Measurements from ENCODE around the gene MIER2.

Gene MIER2

DNA sequence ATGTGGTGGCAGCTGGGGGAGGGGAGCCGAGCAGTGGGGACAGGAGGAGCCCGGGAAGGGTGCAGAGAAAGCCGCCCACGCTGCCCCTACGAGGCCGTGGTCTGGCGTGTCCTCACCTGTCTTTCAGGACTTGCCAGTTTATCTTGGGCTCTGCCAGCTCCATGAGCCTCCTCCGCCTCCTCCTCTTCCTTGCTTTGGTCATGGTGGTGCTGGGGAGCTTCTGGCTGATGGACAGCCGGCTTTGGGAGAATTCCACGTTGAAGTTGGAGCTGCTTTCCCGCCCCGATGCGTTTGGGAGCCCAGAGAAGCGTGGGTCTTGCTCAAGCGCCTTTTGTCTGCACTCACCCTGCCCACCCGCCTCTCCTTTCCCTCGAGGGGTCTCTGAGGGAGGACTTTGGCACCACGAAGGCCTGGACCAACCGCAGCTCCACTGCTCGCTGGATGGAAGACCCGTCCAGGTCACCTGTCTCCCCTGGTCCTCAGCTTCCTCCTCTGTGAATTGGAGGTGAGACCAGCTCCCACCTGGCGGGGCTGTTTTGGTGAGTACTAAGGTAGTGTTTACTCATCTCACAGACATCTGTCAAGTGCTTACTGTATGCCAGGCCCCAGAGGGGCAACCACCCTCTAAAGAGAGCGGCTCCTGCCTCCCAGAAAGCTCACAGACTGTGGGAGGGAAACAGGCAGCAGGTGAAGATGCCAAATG lies 29.7 kb upstream of the MIER2 start:
- Histone ChIP-seq H3K4me3 (ENCODE audit: low read depth, low read length) (no peak overlapping the region), H3K27ac (no peak overlapping the region), H3K27me3 (ENCODE audit: insufficient read depth, low read depth, severe bottlenecking) (no peaks in the 10 kb centered on the region), H3K36me3 (no peaks in the 10 kb centered on the region), H3K9me3 (ENCODE audit: severe bottlenecking) (no peaks in the 10 kb centered on the region)
- TF ChIP-seq, protein P1, sequence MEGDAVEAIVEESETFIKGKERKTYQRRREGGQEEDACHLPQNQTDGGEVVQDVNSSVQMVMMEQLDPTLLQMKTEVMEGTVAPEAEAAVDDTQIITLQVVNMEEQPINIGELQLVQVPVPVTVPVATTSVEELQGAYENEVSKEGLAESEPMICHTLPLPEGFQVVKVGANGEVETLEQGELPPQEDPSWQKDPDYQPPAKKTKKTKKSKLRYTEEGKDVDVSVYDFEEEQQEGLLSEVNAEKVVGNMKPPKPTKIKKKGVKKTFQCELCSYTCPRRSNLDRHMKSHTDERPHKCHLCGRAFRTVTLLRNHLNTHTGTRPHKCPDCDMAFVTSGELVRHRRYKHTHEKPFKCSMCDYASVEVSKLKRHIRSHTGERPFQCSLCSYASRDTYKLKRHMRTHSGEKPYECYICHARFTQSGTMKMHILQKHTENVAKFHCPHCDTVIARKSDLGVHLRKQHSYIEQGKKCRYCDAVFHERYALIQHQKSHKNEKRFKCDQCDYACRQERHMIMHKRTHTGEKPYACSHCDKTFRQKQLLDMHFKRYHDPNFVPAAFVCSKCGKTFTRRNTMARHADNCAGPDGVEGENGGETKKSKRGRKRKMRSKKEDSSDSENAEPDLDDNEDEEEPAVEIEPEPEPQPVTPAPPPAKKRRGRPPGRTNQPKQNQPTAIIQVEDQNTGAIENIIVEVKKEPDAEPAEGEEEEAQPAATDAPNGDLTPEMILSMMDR (IDR thresholded peaks at IDR 0.05; ENCODE audit: low read depth, low read length), result no peak
- DNase-seq, result no peak

DNA sequence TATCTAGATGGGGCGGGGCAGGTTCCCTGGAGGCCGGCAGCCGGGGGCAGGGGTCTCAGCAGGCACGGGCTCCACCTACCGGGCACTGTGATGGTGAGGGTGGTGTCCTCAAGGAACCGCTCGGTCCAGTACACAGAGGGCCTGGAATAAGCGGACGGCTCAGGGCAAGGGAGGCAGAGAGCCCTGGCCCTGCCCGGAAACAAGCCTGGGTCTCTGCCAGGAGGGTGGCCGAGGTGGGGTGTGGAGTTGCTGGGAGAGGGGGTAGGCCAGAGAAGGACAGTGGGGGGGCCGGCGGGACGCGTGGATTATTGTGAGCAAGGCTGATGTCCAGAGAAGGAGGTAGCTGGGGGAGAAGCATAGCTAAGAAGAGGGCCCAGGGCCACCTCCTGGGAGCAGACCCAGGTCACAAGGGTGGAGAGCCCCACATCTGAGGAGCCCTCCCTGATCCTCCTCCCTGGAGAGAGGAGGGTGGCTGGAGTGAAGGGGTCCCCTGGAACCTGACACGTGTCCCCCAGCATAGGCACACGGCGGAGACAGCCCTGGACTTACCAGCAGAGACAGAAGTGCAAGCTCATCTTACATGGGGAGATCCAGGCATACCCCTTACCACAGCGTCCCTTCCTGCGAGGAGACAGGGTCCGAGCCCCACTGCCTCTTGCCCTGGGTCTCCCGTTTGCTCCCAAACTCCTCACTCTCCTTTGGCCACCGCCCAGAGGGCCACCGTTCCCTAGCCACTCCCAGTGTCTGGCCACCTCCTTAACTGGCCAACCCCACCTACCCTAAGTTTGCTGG lies 29.0 kb upstream of the MIER2 start:
- Histone ChIP-seq H3K27me3 (ENCODE audit: insufficient read depth, low read depth, severe bottlenecking) (no peaks in the 10 kb centered on the region), H3K4me3 (ENCODE audit: low read depth, low read length) (no peak overlapping the region), H3K9me3 (ENCODE audit: severe bottlenecking) (no peaks in the 10 kb centered on the region), H3K36me3 (no peaks in the 10 kb centered on the region), H3K27ac (no peak overlapping the region)
- TF ChIP-seq, protein P1 (IDR thresholded peaks at IDR 0.05; ENCODE audit: low read depth, low read length), result no peak
- DNase-seq, result no peak

DNA sequence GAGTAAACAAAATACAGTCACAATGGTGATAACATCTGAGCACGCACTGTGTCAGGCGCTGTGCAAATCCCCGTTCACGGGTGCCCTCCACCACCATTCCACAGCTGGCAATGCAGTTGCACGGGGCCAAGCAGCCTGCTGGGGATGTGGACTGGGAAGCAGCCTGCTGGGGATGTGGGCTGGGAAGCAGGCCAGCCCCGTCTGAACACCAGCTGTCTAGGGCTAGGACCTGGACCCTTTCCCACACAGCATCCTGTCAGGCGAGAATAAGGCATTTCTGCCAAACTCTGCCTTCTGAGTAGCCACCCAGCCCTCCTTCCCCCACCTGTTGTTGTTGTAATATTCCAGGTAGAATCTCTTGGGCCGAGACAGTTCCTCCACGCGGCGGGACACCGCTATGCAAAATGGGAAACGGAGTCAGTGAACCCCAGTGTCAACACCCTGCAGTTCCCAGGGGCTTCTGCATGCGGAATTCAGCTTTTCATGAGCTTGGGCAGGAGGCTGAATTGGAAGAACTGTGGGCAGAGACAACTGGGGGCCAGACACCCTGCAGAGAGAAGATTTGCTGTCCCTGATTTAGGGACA lies 27.8 kb upstream of the MIER2 start:
- H3K27me3 ChIP-seq (ENCODE audit: insufficient read depth, low read depth, severe bottlenecking), result no peaks in the 10 kb centered on the region

DNA sequence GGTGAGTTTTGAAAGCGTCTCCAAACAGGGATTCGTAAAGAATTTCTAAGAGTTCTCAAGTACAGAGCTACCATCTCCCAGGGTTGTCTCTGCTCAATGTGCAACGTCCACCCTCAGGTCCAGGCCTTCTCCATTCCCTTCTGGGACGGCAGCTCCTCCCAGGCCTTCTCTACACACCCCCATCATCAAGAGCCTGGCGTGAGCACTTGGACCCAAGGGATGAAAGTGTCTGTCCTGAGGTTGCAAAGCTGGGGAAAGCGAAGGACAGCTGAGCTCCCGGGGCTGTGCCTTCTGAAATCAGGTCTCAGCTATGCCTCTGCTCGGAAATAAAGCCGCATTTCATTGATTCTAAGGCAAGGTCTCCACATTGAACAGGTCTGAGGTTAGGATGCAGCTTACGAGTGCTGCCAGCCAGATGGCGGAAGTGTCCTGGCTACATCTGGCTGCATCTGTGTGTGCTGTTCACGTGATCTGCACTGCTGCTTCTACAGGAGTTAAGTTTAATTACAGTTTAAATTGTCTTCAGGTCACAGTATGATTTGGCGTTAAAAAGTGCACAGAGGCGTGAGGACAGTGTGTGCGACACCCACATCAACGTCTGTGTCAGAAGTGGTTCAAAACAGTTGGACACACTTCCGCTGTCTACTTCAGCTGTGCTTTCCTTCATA lies 27.0 kb upstream of the MIER2 start:
- H3K27ac ChIP-seq, result no peak overlapping the region
- DNase-seq, result no peak
- H3K9me3 ChIP-seq (ENCODE audit: severe bottlenecking), result no peaks in the 10 kb centered on the region
- no peak overlapping the region for H3K4me3 ChIP-seq (ENCODE audit: low read depth, low read length)
- H3K36me3 ChIP-seq, result no peaks in the 10 kb centered on the region
- no peaks in the 10 kb centered on the region for H3K27me3 ChIP-seq (ENCODE audit: insufficient read depth, low read depth, severe bottlenecking)
- TF ChIP-seq, protein P1 (IDR thresholded peaks at IDR 0.05; ENCODE audit: low read depth, low read length), result no peak

More for the DNA sequence above, 27.8 kb upstream of the MIER2 start:
- no peak overlapping the region for H3K4me3 ChIP-seq (ENCODE audit: low read depth, low read length)
- no peak overlapping the region for H3K27ac ChIP-seq
- H3K9me3 ChIP-seq (ENCODE audit: severe bottlenecking), result no peaks in the 10 kb centered on the region
- DNase-seq, result no peak
- TF ChIP-seq, protein P1 (IDR thresholded peaks at IDR 0.05; ENCODE audit: low read depth, low read length), result no peak
- no peaks in the 10 kb centered on the region for H3K36me3 ChIP-seq

- Histone ChIP-seq H3K36me3 (no peaks in the 10 kb centered on the region), H3K27ac (no peak overlapping the region), H3K27me3 (ENCODE audit: insufficient read depth, low read depth, severe bottlenecking) (no peaks in the 10 kb centered on the region), H3K9me3 (ENCODE audit: severe bottlenecking) (no peaks in the 10 kb centered on the region), H3K4me3 (ENCODE audit: low read depth, low read length) (no peak overlapping the region)
- TF ChIP-seq, protein P1 (IDR thresholded peaks at IDR 0.05; ENCODE audit: low read depth, low read length), result no peak
- no peak for DNase-seq
Observed at GRCh38 chr19:370641-371330, 26.2 kb upstream of the MIER2 start.

Measured in WERI-Rb-1 (cell line).